AG04450 (cell line): ENCODE results near the gene SLC2A9. TPM values are rescaled to one million over a fixed set of nuclear protein-coding genes. Genes with fewer than 3 reads are reported as not detected.

Source experiments
- CTCF ChIA-PET: fragments of 300-600, 350-600 bp; formaldehyde crosslinking; extraction: SDS; loops from one replicate; lab custom pipeline; 2022; ENCODE audit warnings: antibody characterized with exemption, inconsistent platforms; lab: Charles Lee
- POLR2A ChIA-PET: fragments of 350-600 bp; formaldehyde crosslinking; extraction: SDS; loops from one replicate; lab custom pipeline; 2021; ENCODE audit warnings: antibody characterized with exemption, inconsistent platforms; lab: Yijun Ruan, JAX
- DNase-seq: peaks from one replicate; pipeline ENCODE4 v3.0.0-alpha.2; 2011; ENCODE audit warnings: low read depth, low spot score
- H3K27ac ChIP-seq: one replicate; pipeline ENCODE4 v1.5.1; 2012; ENCODE audit warnings: low read depth, low read length, control low read depth
- H3K27me3 ChIP-seq: one replicate; pipeline ENCODE4 v1.6.0; 2012; ENCODE audit warnings: low read length; ENCODE audit not compliant: control insufficient read depth, insufficient read depth
- H3K4me3 ChIP-seq: 2 replicates; pipeline ENCODE4 v1.5.1; 2011; ENCODE audit warnings: mild to moderate bottlenecking, low read depth, low read length, control low read depth
- H3K9me3 ChIP-seq: 2 replicates; pipeline ENCODE4 v1.5.1; 2012; ENCODE audit warnings: low read length; ENCODE audit not compliant: control insufficient read depth, insufficient read depth
- polyA plus RNA-seq: library from polyadenylated mRNA; depleted of rRNA; stranded (reverse); fragments of >200 nt; gene quantifications from 2 replicates; pipeline ENCODE4 v1.2.3, GENCODE V29; 2011
- TF ChIP-seq, protein P1 (sequence below): IDR thresholded peaks from 2 replicates; pipeline ENCODE4 v1.5.1; 2011; ENCODE audit warnings: low read depth, low read length, control low read depth, inconsistent platforms

Gene SLC2A9
- polyA plus RNA-seq, 1 experiment = 2.4 TPM

DNA sequence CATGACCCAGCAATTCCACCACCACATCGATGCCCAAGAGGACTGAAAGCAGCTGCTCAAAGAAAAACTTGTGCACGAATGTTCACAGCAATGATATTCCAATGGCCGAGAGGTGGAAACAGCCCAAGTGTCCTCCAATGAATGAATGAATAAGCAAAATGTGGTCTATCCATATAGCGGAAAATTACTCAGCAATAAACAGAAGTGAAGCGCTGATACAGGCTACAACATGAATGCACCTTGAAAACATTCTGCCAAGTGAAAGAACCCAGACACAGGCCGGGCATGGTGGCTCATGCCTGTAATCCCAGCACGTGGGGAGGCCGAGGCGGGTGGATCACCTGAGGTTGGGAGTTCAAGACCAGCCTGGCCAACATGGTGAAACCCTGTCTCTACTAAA, 5.2 kb upstream of the SLC2A9 start:
- DNase-seq = no peak

DNA sequence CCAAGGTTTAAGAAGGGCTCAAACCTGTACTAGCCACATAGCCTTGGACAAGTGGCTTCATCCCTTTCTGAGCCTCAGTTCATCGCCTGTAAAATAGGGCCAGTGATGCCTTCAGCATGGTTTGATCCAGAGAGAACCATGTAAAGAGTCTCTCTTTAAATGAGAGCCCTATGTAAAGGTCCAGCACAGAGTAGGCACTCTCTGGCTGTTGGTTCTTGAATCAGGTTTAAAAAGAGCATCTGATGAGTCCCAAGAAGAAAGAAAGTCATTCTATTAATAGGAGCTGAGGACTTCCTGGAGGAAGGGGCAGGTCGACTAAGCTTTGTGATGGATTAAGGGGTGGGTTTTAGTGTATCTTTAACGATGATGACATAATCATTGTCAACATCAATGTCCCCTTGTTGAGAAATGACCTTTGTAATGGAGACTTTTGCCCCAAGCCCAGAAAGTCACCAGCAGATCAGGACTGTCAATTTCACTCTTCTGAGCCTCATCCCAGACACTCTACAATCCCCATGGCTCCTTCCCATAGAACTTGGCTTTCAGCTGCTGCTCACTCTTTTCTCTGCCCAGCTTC, 4.0 kb upstream of the SLC2A9 start:
- Histone ChIP-seq H3K4me3 (no peak overlapping the region), H3K9me3 (no peaks in the 10 kb centered on the region), H3K27me3 (peaks cover 3% of the 10 kb centered on the region), H3K27ac (no peak overlapping the region)
- no peak for DNase-seq
- POLR2A ChIA-PET = no interaction called here
- TF ChIP-seq, protein P1, sequence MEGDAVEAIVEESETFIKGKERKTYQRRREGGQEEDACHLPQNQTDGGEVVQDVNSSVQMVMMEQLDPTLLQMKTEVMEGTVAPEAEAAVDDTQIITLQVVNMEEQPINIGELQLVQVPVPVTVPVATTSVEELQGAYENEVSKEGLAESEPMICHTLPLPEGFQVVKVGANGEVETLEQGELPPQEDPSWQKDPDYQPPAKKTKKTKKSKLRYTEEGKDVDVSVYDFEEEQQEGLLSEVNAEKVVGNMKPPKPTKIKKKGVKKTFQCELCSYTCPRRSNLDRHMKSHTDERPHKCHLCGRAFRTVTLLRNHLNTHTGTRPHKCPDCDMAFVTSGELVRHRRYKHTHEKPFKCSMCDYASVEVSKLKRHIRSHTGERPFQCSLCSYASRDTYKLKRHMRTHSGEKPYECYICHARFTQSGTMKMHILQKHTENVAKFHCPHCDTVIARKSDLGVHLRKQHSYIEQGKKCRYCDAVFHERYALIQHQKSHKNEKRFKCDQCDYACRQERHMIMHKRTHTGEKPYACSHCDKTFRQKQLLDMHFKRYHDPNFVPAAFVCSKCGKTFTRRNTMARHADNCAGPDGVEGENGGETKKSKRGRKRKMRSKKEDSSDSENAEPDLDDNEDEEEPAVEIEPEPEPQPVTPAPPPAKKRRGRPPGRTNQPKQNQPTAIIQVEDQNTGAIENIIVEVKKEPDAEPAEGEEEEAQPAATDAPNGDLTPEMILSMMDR = no peak
- CTCF ChIA-PET = interaction anchor here (1.6 kb wide), 1 partner anchor 11 kb away, joined by 4 read pairs; no protein-coding TSS in a partner anchor

More for the DNA sequence above, 5.2 kb upstream of the SLC2A9 start:
- Histone ChIP-seq H3K27me3 (peaks cover 5% of the 10 kb centered on the region), H3K9me3 (no peaks in the 10 kb centered on the region), H3K4me3 (no peak overlapping the region), H3K27ac (no peak overlapping the region)
- ChIA-PET CTCF (interaction anchor here (1.6 kb wide), 1 partner anchor 12 kb away, joined by 4 read pairs; no protein-coding TSS in a partner anchor), POLR2A (interaction anchor here (0.5 kb wide), 1 partner anchor 9 kb away, joined by 3 read pairs; no protein-coding TSS in a partner anchor)
- TF ChIP-seq, protein P1 = no peak

GRCh38 chr4:10024303-10024702, 3.0 kb upstream of the SLC2A9 start:
- POLR2A ChIA-PET = no interaction called here
- TF ChIP-seq, protein P1 = no peak
- Histone ChIP-seq H3K4me3 (no peak overlapping the region), H3K9me3 (no peaks in the 10 kb centered on the region), H3K27ac (no peak overlapping the region), H3K27me3 (peaks cover 3% of the 10 kb centered on the region)
- CTCF ChIA-PET = no interaction called here
- DNase-seq = no peak

- CTCF ChIA-PET = no interaction called here
- POLR2A ChIA-PET = no interaction called here
- no peak overlapping the region for H3K4me3 ChIP-seq
- H3K9me3 ChIP-seq = no peaks in the 10 kb centered on the region
- DNase-seq = no peak
- H3K27ac ChIP-seq = no peak overlapping the region
- peaks cover 3% of the 10 kb centered on the region for H3K27me3 ChIP-seq
- TF ChIP-seq, protein P1 = no peak
Measured at GRCh38 chr4:10023806-10024205, 2.5 kb upstream of the SLC2A9 start.

GRCh38 chr4:10023050-10023419, 1.7 kb upstream of the SLC2A9 start:
- DNase-seq = no peak
- Histone ChIP-seq H3K27me3 (peaks cover 3% of the 10 kb centered on the region), H3K9me3 (no peaks in the 10 kb centered on the region), H3K27ac (no peak overlapping the region), H3K4me3 (no peak overlapping the region)
- ChIA-PET CTCF (no interaction called here), POLR2A (no interaction called here)
- TF ChIP-seq, protein P1 = no peak
